Fibroblast of gingiva (primary cell): ENCODE measurements around the gene NIM1K.
"Not testable (repeated sequence)": the region's sequence is repeated elsewhere in the genome, so short reads cannot be mapped to it uniquely, and the experiment has no call there.

Experiments used
- DNase-seq: peaks from one replicate; pipeline ENCODE4 v3.0.0-alpha.2; 2011; ENCODE audit warnings: low read depth

NIM1K gene

GRCh38 chr5:43230707-43231106 lies 38.7 kb downstream of the NIM1K start:
- no peak for DNase-seq

- peak; percentile 7 for DNase-seq
These were observed 40.0 kb downstream of the NIM1K start for GRCh38 chr5:43231977-43232376.

- DNase-seq: no peak
These were observed 41.2 kb downstream of the NIM1K start for GRCh38 chr5:43232943-43233833.

- no peak for DNase-seq
These were observed 41.9 kb downstream of the NIM1K start for GRCh38 chr5:43233946-43234345.

DNA sequence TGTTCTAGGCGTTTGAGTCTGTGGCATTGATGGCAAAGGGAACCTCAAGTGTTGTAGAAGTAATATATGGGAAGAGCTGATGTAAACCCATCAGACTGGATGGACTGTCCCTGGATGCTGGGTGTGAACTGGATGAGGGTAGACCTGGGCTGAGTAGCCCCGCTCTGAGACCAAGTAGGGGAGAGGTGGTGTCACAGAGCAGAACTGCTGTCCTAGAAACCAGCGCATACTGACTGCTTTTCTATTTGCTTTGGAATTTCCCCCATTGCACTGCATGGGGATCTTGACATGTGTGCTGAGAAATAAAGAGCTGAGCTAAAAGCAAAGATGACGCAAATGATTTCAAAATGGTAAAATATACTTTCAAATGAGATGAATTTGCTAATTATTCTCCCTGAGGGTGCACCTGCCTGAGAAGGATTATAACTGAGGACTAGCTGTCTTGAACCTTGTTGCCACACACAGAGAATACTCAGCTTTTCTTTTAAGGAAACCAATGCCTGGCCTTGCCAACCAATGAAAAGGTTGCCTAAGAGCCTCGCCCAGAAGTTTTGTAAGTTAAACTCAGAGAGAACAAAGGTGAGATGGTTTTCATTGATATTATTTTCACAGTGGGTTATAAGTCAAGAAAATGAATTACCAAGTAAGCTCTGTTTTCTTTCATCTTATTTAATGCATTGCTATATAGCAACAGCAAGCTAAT lies 44.8 kb downstream of the NIM1K start:
- no peak for DNase-seq

GRCh38 chr5:43242196-43242595 lies 50.2 kb downstream of the NIM1K start:
- no peak for DNase-seq

GRCh38 chr5:43243270-43243669 lies 51.2 kb downstream of the NIM1K start:
- no peak for DNase-seq

GRCh38 chr5:43244823-43245565 lies 53.0 kb downstream of the NIM1K start:
- DNase-seq: no peak

DNA sequence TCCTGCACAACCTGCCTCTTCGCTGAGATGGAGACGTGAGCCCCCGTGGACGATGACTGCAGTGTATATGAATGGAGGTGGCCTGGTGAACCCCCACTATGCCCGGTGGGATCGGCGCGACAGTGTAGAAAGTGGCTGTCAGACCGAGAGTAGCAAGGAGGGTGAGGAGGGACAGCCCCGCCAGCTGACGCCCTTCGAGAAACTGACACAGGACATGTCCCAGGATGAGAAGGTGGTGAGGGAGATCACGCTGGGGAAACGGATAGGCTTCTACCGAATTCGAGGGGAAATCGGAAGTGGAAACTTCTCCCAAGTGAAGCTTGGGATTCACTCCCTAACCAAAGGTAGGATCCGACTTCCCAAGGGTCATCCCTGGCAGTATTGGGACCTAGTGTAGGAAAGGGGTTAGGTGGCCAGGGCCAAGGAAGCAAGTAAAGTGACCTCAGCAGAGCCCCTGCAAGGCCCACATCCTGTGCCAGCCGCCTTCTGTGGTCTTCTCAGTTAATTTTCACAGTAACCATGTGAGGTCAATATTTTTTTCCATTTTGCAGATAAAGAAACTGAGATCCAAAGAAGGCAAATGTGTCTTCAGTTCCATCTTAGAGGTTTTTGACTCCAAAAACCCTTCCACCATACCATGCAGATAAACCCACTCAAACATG lies 53.8 kb downstream of the NIM1K start:
- no peak for DNase-seq

- DNase-seq: no peak
These were observed 59.7 kb downstream of the NIM1K start for GRCh38 chr5:43251754-43252153.

DNA sequence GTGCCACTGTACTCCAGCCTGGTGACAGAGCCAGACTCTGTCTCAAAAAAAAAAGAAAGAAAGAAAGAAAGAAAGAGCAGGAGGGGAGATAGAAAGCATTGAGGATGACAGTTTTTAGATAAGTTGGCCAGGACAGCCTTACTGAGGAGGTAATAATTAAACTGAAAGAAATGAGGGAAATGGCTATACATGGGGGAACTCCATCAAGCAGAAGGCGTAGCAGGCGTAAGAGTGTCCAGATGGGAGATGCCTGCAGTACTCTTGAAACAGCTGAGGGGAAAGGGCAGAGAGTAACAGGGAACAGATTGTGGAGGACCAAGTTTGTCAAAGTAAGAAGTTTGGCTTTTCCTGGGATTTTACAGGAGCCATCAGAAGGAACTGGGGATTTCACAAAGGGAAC lies 63.7 kb downstream of the NIM1K start:
- DNase-seq: no peak

DNA sequence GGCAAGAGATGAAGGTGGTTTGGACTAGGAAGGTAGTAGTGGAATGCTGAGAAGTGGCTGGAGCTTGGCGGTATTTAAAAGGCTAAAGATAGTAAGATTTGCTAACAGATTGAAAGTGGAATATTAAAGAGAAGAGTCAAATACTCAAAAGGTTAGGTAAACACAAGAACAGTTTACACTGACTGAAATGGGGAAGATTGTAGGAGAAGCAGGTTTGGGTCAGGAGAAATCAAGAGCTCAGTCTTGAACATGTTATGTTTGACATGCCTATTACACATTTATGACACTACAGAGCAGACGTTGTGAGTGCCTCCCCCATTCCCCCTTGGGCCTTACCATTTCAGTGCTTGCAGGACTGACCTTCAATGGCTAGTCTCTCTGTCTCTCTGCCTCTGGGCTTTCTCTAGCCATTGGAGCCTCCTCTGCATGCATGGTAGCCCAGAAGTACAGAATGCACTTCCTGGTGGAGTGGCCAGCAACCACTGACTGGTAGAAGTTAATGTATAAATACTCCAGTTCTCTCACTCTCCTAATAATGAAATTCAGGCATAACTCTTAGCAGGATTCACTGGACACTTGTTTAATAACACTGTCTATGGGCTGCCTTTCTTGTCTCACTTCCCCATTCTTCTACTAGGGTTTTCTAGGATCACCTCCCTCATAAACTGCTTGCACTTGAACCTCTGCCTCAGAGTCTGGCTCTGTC lies 64.4 kb downstream of the NIM1K start:
- no peak for DNase-seq

DNA sequence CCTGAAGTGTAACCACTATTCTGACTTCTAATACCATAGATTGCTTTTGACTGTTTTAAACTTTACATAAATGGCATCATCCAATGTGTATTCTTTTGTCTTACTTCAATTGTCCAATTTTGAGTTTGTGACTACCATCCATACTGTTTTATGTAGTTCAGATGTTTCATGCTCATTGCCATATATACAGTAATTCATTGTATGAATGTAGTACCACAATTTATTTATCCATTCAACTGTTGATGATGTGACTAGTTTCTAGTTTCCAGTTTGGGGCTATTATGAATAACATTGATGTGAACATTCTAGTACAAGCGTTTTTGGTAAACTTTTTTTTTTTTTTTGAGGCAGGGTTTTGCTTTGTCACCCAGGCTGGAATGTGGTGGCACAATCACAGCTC lies 66.1 kb downstream of the NIM1K start:
- no peak for DNase-seq

DNA sequence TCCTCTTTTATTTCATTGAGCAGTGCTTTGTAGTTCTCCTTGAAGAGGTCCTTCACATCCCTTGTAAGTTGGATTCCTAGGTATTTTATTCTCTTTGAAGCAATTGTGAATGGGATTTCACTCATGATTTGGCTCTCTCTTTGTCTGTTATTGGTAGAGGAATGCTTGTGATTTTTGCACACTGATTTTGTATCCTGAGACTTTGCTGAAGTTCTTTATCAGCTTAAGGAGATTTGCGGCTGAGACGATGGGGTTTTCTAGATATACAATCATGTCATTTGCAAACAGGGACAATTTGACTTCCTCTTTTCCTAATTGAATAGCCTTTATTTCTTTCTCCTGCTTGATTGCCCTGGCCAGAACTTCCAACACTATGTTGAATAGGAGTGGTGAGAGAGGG lies 70.2 kb downstream of the NIM1K start:
- DNase-seq: not testable (repeated sequence)

- no peak for DNase-seq
These were observed 76.3 kb downstream of the NIM1K start for GRCh38 chr5:43268188-43268820.

GRCh38 chr5:43270645-43271044 lies 78.6 kb downstream of the NIM1K start:
- DNase-seq: no peak

DNA sequence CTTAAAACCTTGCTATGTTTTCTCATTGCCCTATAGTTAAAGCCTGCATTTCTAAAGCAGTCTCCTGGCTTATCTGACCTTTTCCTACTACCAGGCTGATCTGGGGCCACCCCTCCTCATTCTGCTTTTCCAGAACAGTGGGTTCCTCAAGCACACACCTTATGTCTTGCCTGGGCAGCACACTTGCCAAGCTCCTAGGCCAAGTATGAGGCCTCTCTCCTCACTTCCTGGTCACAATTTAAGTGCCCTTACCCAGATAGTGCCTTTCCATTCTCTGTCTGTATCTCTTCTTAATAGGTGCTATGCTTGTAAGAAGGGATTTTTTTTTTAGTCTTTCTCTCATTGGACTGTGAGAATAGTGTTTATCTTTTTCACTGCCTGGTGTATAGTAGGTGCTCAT lies 81.5 kb downstream of the NIM1K start:
- no peak for DNase-seq

GRCh38 chr5:43274435-43275114 lies 82.5 kb downstream of the NIM1K start:
- DNase-seq: no peak

DNA sequence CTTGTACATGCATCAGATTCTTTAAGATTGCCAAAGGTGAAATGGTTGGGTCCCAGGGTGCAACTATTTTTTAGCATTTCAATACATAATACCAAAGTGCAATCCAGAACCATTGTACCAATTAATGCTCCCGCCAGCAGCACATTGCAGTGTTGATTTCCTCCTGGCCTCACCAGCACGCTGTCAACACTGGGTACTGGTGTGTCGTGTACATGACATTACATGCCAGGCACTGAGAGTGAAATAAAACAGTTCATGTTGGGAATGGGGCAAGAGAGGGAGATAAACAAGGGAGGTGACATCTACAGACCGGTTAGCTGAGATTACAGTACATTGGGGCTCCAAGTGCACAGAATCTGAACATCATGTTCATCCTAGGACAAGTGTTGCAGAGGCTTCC lies 83.4 kb downstream of the NIM1K start:
- no peak for DNase-seq

- DNase-seq: no peak
These were observed 87.7 kb downstream of the NIM1K start for GRCh38 chr5:43279548-43280274.
